K562 (cell line): Measurements from ENCODE around the gene SPSB1. TPM values are rescaled to one million over a fixed set of nuclear protein-coding genes. Genes with fewer than 3 reads are reported as not detected.

Source experiments
- ATAC-seq: fragments of 200-7000 bp; cut with Tn5 transposase; 3 replicates; pipeline ENCODE4 v1.9.1; 2020; ENCODE audit warnings: moderate library complexity
- BruUV-seq: library from RNA; stranded (reverse); fragments of 400-500 nt; replicated peaks from 2 replicates; lab custom pipeline; 2021; lab: Mats Ljungman, UMichigan
- CTCF ChIA-PET: fragments of 300-600 bp; formaldehyde crosslinking; extraction: SDS; loops from one replicate; lab custom pipeline; 2021; ENCODE audit warnings: low intra/inter-chr PET ratio; lab: Yijun Ruan, JAX
- POLR2A ChIA-PET: fragments of 300-600, 350-650 bp; sonication (Branson Sonifier 250); formaldehyde crosslinking; extraction: SDS; loops from one replicate; lab custom pipeline; 2021; ENCODE audit warnings: antibody characterized with exemption, inconsistent platforms; lab: Yijun Ruan, JAX
- DNase-seq, 4 experiments: peaks; one replicate each; pipeline versions ENCODE4 v3.0.0 to v3.0.0-alpha.2; 2011 to 2018; ENCODE audit warnings: low spot score in 3 of 4, mixed read lengths in 3 of 4; ENCODE audit errors: extremely low read depth in 1 of 4
- FAIRE-seq: peaks from 2 replicates; lab custom pipeline; 2011; peaks lifted over from hg19 to GRCh38; lab: Jason Lieb, UNC
- H2AFZ ChIP-seq: 2 replicates; pipeline ENCODE4 v1.6.0; 2011; ENCODE audit warnings: low read depth, low read length, control low read depth, inconsistent platforms
- H3K27ac ChIP-seq: fragments of 200-600 bp; 3 replicates; pipeline ENCODE4 v1.8.0; 2011; ENCODE audit warnings: low read depth, mild to moderate bottlenecking, control low read depth, inconsistent platforms, low read length, moderate library complexity, mixed read lengths; ENCODE audit errors: extremely low read depth
- H3K27me3 ChIP-seq, 2 experiments: fragments of 300-600 bp in 1 of 2; 2 replicates in 1 of 2; 3 replicates in 1 of 2; pipeline versions ENCODE4 v1.6.0 to v1.8.0; 2011; ENCODE audit warnings: inconsistent platforms in 2 of 2, low read length in 2 of 2, mild to moderate bottlenecking in 1 of 2, mixed read lengths in 1 of 2, moderate library complexity in 1 of 2; ENCODE audit not compliant: control insufficient read depth in 2 of 2, insufficient read depth in 2 of 2
- H3K36me3 ChIP-seq: fragments of 300-600 bp; 3 replicates; pipeline ENCODE4 v1.8.0; 2011; ENCODE audit warnings: mild to moderate bottlenecking, low read length, inconsistent platforms; ENCODE audit not compliant: control insufficient read depth, insufficient read depth
- H3K4me1 ChIP-seq, 2 experiments: fragments of 200-600 bp in 1 of 2; replicated peaks in 1 of 2; 2 replicates in 1 of 2; 3 replicates in 1 of 2; pipeline versions ENCODE4 v1.5.1 to v1.8.0; 2011; ENCODE audit warnings: inconsistent platforms in 2 of 2, low read length in 2 of 2, mild to moderate bottlenecking in 1 of 2, mixed read lengths in 1 of 2, moderate library complexity in 1 of 2; ENCODE audit not compliant: control insufficient read depth in 2 of 2, insufficient read depth in 2 of 2
- H3K4me2 ChIP-seq: 2 replicates; pipeline ENCODE4 v1.6.1; 2011; ENCODE audit warnings: low read length, control low read depth, inconsistent platforms, mixed read lengths; ENCODE audit not compliant: insufficient read depth
- H3K4me3 ChIP-seq: fragments of 200-600 bp; sonication (generic), shearing (Covaris generic); 2 replicates; pipeline ENCODE4 v1.5.1; 2016; ENCODE audit warnings: control low read depth, inconsistent platforms
- H3K79me2 ChIP-seq: fragments of 200-600 bp; 3 replicates; pipeline ENCODE4 v1.8.0; 2011; ENCODE audit warnings: low read length, inconsistent platforms; ENCODE audit not compliant: control insufficient read depth, insufficient read depth
- H3K9ac ChIP-seq, 2 experiments: 2 replicates each; pipeline versions ENCODE4 v1.6.0 to v1.6.1; 2011; ENCODE audit warnings: low read depth in 2 of 2, low read length in 2 of 2, control low read depth in 1 of 2, inconsistent platforms in 1 of 2, mild to moderate bottlenecking in 1 of 2, mixed read lengths in 1 of 2; ENCODE audit not compliant: insufficient read depth in 1 of 2
- H3K9me1 ChIP-seq: one replicate; pipeline ENCODE4 v1.6.0; 2011; ENCODE audit warnings: inconsistent platforms, mild to moderate bottlenecking, low read length, moderate library complexity; ENCODE audit not compliant: control insufficient read depth, insufficient read depth
- H3K9me3 ChIP-seq: replicated peaks from 2 replicates; pipeline ENCODE4 v1.5.1; 2011; ENCODE audit warnings: low read depth, low read length, inconsistent platforms; ENCODE audit not compliant: control insufficient read depth, insufficient read depth
- H4K20me1 ChIP-seq: replicated peaks from 2 replicates; pipeline ENCODE4 v1.6.1; 2011; ENCODE audit warnings: low read length, inconsistent platforms, mixed read lengths; ENCODE audit not compliant: control insufficient read depth, insufficient read depth
- MTF1 ChIP-seq: fragments of 250-450 bp; sonication (Bioruptor Pico); IDR thresholded peaks from 2 replicates; pipeline ENCODE4 v1.9.0; 2021; ENCODE audit warnings: moderate library complexity, mild to moderate bottlenecking, inconsistent platforms, borderline replicate concordance
- NCOA1 ChIP-seq: fragments of 450-650 bp; IDR thresholded peaks from 2 replicates; pipeline ENCODE4 v1.6.1; 2016; ENCODE audit warnings: low read depth
- RFX7 ChIP-seq: fragments of 250-450 bp; sonication (Bioruptor Pico); IDR thresholded peaks from 2 replicates; pipeline ENCODE4 v1.5.1; 2021; ENCODE audit warnings: mild to moderate bottlenecking
- ZKSCAN1 ChIP-seq: fragments of 150-350 bp; IDR thresholded peaks from 2 replicates; pipeline ENCODE4 v1.6.1; 2016; ENCODE audit warnings: low read depth, low read length
- ZNF3 ChIP-seq: fragments of 250-450 bp; sonication (Bioruptor Pico); IDR thresholded peaks from 2 replicates; pipeline ENCODE4 v1.5.0; 2021; ENCODE audit warnings: mild to moderate bottlenecking, moderate library complexity
- ZNF584 ChIP-seq: fragments of 200-800 bp; sonication (Bioruptor generic); IDR thresholded peaks from 2 replicates; pipeline ENCODE4 v1.6.1; 2016; ENCODE audit warnings: low read depth, mild to moderate bottlenecking, missing genetic modification characterization, missing compliant biosample characterization
- WGBS: fragments of 100-300 bp; shearing (Covaris generic); methylation state at CpG from one replicate; pipeline ENCODE4 v1.1.6; 2016; ENCODE audit warnings: low coverage, mixed read lengths; ENCODE audit not compliant: insufficient coverage; ENCODE audit errors: missing lambda C conversion rate; 5-methylcytosine and 5-hydroxymethylcytosine counted together
- in situ Hi-C: fragments of 300-500 bp; cut with MboI; formaldehyde crosslinking; loops from 4 replicates; pipeline ENCODE4 v1.15.0; 2018; ENCODE audit warnings: inconsistent platforms, mixed read lengths
- intact Hi-C: fragments of 100-400 bp; cut with micrococcal nuclease; formaldehyde crosslinking; loops from 2 replicates; pipeline ENCODE4 v1.14.2; 2022
- polyA plus RNA-seq, 8 experiments: library from polyadenylated mRNA; depleted of rRNA in 4 of 8; stranded (reverse) in 5 of 8; unstranded in 3 of 8; fragments of >200 nt; fragmentation: Nextera tagmentation in 2 of 8; fragmentation: Illumina TruSeq in 1 of 8; extraction: Ambion mirVana in 2 of 8; extraction: Trizol in 1 of 8; gene quantifications; 2 replicates each; pipeline versions ENCODE4 v1.2.1 to v1.2.3, GENCODE V29; 2011 to 2014; ENCODE audit warnings: inconsistent platforms in 1 of 8, missing spikeins in 1 of 8
- total RNA-seq, 7 experiments: library from RNA; depleted of rRNA in 6 of 7; stranded (reverse); fragments of >200 nt in 6 of 7; fragmentation: Illumina TruSeq in 2 of 7; extraction: Trizol in 2 of 7; gene quantifications; 2 replicates each; pipeline versions ENCODE4 v1.2.1 to v1.2.3, GENCODE V29; 2011 to 2021; ENCODE audit warnings: low replicate concordance in 1 of 7
- TF ChIP-seq, protein P1 (sequence below): fragments of 450-650 bp; IDR thresholded peaks from 2 replicates; pipeline ENCODE4 v1.6.1; 2016; ENCODE audit warnings: antibody characterized with exemption

The SPSB1 gene
- total and polyA plus RNA-seq, 9 of the 15 experiments (the other 6 are each of a cell fraction or from before 2014, with no cell fraction given), result 0.06 to 0.35 (median 0.14) TPM; not detected in 6

DNA sequence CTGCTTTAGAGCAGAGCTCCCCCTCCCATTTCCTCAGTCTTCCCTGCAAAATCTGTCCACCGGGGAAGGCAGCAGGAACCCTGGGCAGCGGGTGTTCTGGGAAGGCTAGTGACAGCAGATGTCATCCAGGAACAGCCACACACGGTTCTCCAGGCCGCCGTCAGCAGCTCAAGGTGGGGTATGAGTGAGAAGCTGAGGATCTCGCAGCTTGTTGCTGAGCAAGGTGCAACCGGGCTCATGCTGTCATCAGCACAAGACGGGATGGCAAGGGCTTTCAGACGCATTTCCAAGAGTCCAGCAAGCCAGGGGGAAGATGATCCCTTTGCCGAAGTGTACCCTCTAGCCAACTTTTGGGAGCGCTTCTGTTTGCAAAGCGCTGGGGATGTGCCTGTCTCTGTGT, 23.0 kb upstream of the SPSB1 start (continued):
- no peak for TF ChIP-seq ZNF584 (CRISPR knock-in tag)

DNA sequence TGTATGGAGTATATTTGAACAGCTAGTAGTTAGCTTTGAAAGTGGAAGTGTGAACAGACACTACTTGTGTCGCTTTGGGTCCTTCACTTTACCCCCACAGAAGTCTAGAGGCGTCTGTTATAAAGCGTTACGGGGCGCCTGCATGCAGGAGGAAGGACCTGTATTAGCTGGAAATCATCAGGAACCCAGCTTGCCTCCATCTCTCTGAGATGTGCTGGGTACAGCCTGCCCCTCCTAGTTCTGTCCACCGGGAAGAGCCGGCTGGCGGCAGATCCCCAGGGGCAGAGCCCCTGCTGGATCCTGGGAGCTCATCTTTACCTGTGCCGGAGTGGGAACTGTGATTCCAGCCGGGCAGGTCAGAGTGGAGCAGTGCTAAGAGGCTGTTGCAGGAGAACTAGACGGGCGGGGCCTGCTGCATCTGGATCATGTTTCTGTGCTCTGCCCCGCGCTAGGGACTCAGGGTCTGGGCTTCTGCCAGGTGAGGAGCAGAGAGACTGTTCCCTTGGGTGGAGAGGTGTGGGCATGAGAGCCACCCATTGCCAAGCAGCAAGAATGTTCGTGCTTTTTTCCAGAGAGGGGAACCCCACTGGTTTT, 22.3 kb upstream of the SPSB1 start:
- peaks cover 58 to 78% of the 10 kb centered on the region in 2 experiments for H3K27me3 ChIP-seq
- no peak overlapping the region for H3K4me2 ChIP-seq
- no peak overlapping the region for H3K27ac ChIP-seq
- 1% methylated on average over 15 of the region's 15 CpGs for WGBS
- intact Hi-C loops (no loop called here), in situ Hi-C loops (no loop called here)
- ATAC-seq (no peak), DNase-seq (no peak), FAIRE-seq (no peak)
- ChIA-PET POLR2A (interaction anchor here (0.6 to 1.7 kb wide), 3 partner anchors 10 to 220 kb away, joined by 3 to 5 read pairs (median 3); no protein-coding TSS in a partner anchor), CTCF (no interaction called here)
- H3K4me1 ChIP-seq, result peaks cover 0 to 13% of the 10 kb centered on the region in 2 experiments; a peak in 4 of 5 replicates
- H3K9ac ChIP-seq, result no peak overlapping the region
- no peak for TF ChIP-seq RFX7 (CRISPR knock-in tag)
- no peak for TF ChIP-seq MTF1
- TF ChIP-seq, protein P1, sequence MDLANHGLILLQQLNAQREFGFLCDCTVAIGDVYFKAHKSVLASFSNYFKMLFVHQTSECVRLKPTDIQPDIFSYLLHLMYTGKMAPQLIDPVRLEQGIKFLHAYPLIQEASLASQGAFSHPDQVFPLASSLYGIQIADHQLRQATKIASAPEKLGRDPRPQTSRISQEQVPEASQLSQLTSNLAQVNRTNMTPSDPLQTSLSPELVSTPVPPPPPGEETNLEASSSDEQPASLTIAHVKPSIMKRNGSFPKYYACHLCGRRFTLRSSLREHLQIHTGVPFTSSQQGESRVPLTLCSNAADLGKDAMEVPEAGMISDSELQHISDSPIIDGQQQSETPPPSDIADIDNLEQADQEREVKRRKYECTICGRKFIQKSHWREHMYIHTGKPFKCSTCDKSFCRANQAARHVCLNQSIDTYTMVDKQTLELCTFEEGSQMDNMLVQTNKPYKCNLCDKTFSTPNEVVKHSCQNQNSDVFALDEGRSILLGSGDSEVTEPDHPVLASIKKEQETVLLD, result no peak
- no peak for TF ChIP-seq ZNF3 (CRISPR knock-in tag)
- TF ChIP-seq NCOA1, result no peak
- TF ChIP-seq ZKSCAN1, result no peak
- peaks cover 46% of the 10 kb centered on the region for H4K20me1 ChIP-seq
- H3K4me3 ChIP-seq, result no peak overlapping the region
- no peaks in the 10 kb centered on the region for H3K9me1 ChIP-seq
- H3K36me3 ChIP-seq, result no peaks in the 10 kb centered on the region
- H3K9me3 ChIP-seq, result no peaks in the 10 kb centered on the region
- BruUV-seq, result no TSS peak
- no peaks in the 10 kb centered on the region for H3K79me2 ChIP-seq
- no peak overlapping the region for H2AFZ ChIP-seq
